HG02970 (cell line): ENCODE results near the gene MRPS34.
"Not testable (repeated sequence)": the region's sequence is repeated elsewhere in the genome, so short reads cannot be mapped to it uniquely, and the experiment has no call there.

Source experiments
- ATAC-seq: cut with Tn5 transposase; IDR thresholded peaks from one replicate; pipeline ENCODE4 v1.9.1; 2021; ENCODE audit warnings: mild to moderate bottlenecking, moderate library complexity, moderate number of reproducible peaks; ENCODE audit not compliant: unreplicated experiment, low FRiP score

MRPS34 gene

DNA sequence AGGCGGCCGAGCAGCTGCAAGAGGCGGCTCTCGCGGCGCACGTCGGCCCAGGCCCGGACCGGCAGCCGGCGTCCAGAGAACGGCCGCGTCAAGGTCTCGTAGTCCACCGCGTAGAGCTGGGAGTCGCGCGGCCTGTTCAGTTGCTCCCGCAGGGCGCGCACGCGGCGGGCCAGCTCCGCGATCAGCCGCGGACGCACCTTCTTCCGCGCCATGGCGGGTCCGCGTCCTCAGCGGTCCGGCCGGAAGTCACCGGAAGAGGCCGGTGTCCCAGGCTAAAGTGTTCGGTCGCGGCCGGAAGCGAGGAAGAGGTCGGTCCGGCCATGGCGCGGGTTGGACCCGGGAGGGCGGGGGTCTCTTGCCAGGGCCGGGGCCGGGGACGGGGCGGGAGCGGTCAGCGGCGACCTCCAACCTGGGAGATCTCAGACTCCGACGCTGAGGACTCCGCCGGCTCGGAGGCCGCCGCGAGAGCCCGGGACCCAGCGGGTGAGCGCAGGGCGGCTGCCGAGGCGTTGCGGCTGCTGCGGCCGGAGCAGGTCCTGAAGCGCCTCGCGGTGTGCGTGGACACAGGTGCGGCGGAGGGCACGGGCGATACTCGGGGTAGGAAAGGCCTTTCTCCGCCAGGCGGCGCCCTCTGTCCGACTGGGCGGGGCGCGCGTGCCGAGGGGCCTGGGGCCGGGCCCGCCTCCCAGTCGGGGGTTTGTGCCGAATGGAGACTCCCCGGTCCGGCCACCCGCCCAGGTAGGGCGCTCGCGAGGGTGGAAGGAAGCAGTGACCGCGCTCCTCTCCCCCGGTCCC lies at the start of gene MRPS34:
MRPS34 (minus strand) TSS at position 227 of the 795 bp plus-strand sequence; CDS start at position 212, 15 bp downstream.
- ATAC-seq = peak; percentile 53

DNA sequence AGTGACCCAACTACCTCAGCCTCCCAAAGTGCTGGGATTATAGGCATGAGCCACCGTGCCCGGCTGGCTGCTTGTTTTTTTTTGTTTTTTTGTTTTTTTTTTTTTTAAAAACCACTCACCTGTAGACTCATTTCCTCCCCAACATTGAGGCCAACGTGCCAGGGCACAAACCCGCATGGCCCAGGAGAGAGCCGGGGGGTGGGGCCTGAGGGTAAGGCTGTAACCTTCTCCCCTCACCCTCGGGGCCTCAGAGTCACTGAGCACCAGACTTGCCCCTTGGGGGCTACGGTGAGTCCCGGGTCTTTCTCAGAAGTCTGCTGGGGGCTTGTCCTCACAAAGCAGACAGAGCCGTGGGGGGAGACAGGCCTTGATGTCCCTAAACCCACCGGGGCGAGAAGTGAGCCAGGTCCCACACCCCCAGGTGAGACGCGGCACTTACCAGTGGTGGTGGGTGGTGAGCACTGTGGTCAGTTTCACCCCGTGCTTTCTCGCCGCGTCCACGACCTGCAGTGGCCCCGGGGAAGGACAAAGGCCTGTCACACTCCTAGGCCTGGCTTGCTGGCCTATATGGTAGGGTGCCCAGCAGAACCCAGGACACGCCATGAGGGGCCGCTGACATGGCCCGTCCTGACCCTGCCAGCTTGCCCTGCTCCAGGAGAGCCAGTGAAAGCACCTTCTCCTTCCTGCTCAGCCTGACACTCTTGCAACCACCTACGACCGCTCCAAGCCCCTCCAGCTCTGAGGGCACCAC lies 49.1 kb upstream of the MRPS34 start:
- ATAC-seq = no peak

DNA sequence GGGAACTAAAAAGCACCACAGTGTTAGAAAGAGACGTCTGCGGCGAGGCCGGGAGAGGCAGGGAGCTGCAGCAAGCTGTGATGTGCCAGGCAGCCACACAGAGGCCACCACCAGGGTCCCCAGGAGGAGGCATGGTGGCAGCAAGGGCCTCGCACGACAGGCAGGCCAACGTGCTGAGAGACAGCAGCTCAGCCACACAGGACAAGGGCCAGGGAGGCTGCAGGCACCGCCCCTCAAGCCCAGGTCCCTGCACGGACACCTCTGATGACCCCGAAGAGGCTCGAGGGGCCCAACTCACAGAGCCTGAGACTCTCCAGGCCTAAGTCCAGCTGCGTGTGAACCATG lies 48.0 kb upstream of the MRPS34 start:
- no peak for ATAC-seq

DNA sequence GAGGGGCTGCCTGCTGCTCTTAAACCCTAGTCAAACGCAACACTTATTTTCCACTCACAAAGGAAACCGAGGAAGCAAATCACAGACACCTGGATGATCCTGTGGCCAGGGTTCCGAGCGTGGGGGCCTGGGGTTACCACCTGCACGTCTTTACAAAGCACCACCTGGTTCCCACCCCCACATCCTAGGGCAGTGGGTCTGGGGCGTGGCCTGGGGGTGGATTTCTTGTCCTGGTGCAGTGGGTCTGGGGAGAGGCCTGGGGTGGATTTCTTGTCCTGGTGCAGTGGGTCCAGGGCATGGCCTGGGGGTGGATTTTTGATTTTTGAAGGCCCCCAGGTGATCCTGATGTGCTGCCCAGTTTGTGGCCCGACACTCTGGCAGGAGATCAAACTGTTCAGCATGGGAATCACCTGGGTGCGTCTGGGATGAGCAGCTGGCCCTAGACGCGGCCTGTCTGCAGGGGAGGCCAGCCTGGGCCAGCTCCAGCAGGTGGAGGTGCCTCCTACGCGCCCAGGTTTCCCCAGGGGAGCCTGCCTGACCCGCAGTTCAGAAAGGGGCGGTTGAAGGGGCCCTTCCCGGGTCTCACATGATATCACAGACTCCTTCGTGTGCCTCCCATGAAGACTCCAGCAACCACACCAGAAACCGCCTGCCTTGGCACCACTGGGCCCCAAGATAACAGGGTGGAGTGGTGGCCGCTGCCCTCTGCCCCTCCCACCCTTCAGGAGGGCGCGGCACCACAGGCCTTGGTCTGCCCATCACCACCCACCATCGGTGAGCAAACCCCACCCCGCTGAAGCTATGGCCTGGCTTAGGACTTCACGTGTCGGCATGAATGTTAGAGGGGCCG lies 47.4 kb upstream of the MRPS34 start:
- ATAC-seq = no peak

DNA sequence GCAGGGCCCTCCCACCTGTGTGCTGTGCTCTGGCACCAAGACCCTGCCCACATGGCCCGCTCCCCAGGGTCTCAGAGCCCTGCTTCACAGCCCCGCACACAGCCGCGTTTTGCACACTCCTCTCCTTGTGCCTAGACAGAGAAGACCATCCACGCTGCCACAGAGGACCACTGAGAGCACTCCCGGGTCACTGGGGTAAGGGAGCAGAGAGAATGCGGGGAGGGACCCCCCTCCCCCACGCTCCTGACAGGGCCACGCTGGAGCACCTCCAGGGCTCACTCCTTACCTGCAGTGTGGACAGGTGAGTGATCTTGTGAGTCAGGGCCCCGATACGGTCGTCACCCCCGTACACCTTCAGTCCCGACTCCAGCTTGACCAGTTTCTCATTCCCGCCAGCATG lies 46.7 kb upstream of the MRPS34 start:
- ATAC-seq = no peak

DNA sequence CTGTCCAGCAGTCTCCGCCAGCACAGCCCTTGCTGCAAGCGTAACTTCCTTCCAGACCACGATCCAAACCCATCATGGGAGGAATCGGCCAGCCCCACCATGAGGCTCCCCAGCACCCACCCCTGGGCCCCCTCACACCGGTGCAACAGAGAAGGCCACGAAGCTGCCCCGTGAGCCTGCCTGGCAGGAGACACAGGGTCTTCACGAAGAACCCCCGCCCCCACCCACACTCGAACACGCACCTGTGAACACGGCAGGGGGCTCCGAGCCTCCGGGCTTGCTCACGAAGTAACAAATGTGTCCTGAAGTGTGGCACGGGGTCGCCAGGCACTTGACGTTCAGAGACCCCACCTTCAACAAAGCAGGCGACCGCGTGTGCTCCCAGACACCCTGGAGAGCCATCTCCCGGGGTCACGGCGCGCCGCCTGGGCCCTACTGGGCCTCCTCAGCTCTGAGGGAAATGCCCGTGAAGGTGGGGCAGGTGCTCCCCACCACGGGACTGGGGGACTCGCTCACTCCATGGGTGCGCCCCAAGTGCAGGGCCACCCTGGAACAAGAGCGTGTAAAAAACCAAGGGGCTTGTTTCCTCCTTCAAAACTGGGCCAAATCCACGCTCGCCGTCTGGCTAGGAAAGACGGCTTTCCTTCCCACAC lies 46.1 kb upstream of the MRPS34 start:
- ATAC-seq = no peak

DNA sequence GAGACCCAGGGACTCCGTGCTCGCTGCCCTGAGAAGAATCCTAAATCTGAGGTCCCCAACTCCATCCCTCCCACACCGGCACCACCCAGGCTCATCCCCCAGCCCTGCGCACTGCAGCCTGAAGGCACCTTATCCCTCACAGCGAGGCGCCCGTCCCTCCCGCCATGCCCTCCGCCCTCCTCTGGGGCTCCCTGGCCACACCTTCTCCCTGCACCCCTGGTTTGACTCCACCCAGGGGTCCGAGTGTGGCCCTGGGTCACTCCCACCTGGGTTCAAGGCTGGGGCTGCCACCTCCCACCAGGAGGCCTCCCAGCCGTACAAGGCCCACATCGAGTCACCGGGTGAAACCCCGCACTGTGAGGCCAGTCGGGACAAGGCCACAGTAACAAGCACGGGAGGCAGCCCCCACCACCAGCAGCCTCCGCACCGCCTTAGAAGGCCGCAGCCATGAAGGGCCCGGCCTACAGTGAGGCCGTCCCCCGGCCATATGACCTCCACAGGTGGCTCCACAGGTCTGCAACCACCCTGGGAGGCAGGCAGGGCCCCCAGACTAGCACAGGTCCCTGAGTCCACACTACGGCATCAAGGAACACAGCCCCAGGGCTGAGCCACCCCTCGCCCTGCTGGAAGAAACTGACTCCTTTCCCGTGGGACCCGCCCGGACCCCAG lies 45.4 kb upstream of the MRPS34 start:
- no peak for ATAC-seq

DNA sequence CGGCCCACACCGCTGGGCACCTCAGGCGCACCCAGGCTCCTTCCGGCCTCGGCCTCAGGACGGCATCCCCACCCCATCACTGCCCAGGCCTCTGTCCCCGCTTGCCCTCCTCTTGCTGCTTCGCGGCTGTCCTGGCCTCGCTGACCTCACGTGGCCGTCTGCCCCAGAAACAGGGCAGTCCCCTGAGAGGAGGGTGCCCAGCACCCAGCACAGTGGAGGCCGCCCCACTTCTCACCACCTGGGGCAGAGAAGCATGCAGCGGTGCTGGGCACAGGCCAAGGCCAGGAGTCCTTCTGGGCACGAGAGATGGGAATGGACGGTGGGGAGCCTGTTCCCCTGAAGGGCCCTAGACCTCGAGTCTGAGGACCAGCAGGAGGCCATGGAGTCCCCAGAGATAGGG lies 44.8 kb upstream of the MRPS34 start:
- ATAC-seq = no peak

DNA sequence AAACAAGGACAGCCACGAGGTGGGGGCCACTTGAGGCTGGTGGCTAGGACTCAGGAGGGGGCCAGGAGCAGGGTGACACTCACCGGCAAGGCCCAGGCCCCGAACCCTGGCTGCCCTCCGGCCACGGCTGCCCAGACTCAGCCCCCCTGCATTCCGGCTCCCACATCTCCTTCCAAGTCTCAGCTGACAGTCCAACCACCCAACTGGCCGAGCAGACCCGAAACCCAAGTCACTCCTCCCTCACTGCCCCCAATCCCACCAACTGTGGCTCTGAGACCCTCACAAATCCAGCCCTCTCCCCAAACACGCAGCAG lies 44.3 kb upstream of the MRPS34 start:
- no peak for ATAC-seq

DNA sequence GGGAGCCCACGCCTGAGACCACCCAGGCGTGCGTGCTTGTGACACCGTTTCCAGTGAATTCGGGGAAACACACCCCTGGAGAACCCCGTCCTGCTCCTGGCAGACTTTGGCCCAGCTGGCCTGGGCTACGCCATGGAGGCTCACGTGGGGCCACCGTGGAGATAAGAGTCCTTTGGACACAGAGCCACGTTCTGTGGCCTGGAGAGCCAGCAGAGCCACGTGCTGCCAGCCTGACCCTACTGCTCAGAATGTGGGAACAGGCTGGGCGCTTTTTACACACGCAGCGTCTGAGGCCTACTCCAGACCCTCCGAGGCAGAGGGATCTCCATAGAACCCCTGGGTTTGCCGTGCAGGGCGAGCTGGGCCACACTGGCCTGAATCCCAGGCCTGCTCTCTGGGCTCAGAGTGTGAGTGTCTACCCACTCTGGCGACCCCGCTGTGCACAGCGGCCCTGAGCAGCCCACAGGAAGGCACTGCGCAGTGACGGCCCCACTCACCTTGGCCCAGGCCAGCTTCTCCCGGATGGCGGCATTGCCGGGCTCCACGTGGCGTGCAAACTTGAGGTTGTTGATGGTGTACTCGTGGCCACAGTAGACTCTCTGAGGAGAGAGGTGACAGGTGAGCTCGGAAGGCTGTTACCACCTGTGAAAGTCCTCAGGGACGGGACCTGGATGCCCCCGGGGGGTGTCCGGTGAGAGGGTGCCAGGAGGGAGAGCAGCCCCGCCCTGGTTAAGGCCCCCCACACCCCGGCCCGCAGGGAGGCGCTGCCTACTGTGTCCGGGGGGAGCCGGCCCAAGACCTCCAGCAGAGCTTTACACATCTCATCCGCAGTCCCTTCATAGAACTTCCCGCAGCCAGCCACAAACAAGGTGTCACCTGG lies 43.7 kb upstream of the MRPS34 start:
- no peak for ATAC-seq

DNA sequence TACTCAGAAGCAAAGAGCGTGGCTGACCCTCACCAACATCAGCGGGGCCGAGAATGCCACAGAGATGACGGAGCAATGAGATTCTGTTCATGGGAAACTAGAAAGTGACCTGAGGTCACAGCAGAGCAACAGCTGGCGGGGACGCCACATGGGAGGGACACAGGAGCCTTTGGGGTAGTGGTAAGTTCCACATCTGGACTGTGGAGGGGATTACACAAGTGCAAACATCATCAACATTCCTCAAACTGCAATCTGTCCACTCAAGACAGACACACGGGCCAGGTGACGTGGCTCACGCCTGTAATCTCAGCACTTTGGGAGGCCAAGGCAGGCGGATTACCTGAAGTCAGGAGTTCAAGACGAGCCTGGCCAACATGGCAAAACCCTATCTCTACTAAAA lies 42.5 kb upstream of the MRPS34 start:
- ATAC-seq = no peak

DNA sequence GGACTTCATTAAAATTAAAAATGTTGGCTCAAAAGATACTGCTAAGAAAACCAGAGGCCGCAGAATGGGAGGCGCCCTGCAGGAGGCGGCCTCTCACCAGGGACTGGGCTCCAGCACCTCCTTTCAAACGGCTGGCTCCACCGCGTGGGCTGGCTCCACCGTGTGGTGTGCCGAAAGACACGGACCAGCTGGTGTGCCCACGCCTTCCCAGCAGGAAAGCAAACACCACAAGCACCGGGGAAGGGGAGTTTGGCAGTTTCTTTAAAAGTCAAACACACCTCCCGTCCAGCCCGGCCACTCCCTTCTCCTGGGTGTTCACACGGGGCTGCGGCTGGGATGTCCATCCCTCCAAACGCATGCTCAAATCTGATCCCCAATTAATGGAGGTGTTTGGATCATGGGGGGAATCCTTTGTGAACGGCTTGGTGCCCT lies 39.8 kb upstream of the MRPS34 start:
- no peak for ATAC-seq

DNA sequence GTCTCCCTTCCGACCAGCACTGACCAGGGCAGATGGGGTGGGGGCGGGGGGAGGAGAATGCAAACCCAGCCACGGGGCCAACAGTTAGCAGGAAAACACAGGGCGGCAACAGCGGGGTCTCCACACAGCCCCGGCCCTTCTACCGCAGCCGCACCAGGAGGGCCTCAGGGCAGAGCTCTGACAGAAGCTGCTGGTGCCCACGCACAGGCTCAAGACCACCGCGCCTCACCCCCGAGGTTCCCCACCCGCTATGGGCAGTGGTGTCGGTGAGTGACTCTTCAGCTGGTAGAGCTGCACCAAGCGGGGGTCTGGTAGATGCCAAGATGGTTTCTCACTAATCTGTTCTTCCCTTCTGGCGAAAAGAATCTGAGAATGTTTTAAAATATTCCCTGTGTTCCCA lies 37.6 kb upstream of the MRPS34 start:
- ATAC-seq = no peak

DNA sequence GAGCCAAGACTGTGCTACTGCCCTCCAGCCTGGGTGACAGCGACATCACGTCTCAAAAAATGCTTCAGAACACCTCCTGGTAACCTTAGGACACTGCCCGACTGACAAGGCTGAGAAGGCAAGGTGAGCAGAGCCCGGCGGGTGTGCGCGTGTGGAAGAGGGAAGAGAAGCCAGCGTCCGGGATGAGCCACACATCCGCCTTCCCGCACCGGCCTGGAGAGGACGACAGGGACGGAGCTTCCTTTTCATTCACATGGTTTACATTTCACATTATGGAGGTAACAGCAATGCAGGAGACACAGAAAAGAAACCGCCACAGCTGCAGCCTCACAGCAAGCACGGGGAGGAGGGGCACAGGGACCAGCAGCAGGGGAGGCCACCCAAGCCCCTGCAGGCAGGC lies 37.2 kb upstream of the MRPS34 start:
- no peak for ATAC-seq

DNA sequence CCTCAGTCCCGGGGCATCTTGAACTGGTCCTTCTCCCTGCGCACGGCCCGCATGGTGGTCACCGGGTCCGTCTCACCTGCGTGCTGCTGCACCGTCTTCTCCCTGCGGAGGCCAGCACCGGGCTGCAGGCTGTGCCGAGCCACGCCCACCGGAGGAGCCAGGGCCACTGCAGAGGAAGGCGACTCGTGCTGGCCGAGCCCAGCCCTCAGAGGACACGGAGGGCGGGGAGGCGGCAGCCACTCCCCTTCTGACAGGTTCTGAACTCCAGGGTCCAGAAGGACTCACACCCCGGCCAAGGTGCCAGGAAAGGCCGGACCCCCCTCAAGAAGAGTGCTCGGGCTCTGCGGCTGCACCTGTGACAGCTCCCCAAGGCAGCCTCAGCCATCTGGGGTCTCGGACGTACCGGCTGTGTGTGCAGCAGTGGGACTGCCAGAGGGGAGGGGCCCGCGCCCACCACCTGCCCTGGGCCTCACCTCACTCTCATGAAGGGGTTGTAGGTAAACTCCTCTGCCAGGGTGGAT lies 36.4 kb upstream of the MRPS34 start:
- ATAC-seq = no peak

DNA sequence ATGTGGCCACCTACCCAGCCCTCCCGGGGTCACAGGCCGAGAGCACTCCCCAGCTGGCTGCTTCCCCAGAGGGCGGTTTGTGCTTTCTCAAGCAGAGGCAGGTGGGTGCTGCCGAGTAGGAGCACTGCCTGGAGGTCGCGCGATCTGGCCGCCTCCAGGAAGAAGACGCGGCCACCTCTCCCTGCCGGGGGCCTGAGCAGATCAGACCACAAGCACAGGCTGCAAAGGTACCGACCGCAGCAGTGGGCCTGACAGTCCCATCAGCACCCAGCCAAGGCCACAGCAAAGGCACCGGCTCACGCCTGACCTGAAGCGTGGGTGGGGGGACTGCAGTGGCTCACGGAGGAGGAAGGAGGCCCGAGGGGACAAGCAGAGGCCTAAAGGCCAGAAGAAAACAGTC lies 35.8 kb upstream of the MRPS34 start:
- ATAC-seq = no peak

DNA sequence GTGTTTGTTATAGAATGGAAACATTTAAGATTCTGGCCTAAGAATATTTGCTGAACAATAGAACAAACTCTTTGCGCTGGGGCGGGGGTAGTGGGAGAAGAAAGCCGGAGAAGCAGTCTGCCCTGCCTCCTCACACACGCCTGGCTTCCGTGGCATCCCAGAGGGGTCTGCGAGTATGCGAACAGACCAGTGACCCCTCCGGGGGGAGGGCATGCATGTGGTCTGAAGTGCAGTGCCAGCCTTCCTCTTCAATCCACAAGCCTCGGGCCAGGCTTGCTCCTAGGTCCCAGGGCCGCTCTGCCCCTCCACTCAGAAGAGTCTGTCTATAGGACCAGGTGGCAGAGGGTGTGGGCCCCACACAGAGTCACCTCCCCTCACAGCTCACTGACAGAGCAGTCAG lies 34.7 kb upstream of the MRPS34 start:
- no peak for ATAC-seq

DNA sequence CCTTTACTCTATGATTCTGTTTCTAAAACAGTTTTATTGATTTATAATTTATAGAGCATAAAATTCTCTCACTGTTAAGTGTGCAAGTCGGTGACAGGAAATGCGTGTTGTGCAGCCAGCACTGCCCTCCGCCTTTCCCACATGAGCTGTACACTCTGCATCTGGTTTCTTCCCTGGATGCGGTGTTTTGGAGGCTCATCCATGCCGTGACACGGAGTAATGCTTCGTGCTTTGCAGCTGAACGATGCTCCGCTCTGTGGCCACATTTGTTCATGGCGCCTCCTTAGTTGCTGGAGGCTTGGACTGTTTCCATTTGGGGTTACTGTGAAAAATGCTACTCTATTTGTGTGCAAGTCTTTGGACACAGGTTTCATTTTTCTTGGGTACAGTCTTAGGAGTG lies 27.8 kb upstream of the MRPS34 start:
- no peak for ATAC-seq

DNA sequence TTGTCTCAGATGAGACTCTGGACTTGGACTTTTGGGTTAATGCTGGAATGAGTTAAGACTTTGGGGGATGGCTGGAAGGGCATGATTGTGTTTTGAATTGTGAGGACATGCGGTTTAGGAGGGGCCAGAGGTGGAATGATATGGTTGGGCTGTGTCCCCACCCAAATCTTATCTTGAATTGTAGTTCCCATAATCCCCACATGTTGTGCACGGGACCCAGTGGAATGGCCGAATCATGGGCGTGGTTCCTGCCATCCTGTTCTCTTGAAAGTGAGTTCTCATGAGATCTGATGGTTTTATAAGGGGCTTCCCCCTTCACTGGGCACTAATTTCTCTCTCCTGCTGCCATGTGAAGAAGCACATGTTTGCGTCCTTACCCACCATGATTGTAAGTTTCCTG lies 26.3 kb upstream of the MRPS34 start:
- ATAC-seq = not testable (repeated sequence)
